Uterus (tissue), 4 donors: Measurements from ENCODE around the gene MFAP3. TPM values are rescaled to one million over a fixed set of nuclear protein-coding genes. Genes with fewer than 3 reads are reported as not detected.

Experiments used
- total RNA-seq, 4 donors: library from RNA; depleted of rRNA in 3 of 4; stranded (reverse); fragments of >200 nt in 3 of 4; gene quantifications; one replicate each; pipeline versions ENCODE4 v1.1.0 to v1.2.4, GENCODE V29; 2014 to 2023
- donor health status: DM: yes; HTN: yes; CAD: no.

MFAP3 gene
- total RNA-seq, 4 donors from 2014 or later = 39.0 to 152 (median 63.3) TPM

Other genes starting within 250 kb of the MFAP3 start
- 10 to 100 TPM; 26.9 to 71.3 (median 43.9) TPM for gene FAM114A2, start 57 bp upstream of the MFAP3 start, total RNA-seq
- gene GALNT10, start 151.8 kb downstream of the MFAP3 start, total RNA-seq = 10 to 100 TPM in 2 of 4 donors, 1 to 10 TPM in 2; 5.6 to 22.9 (median 14.4) TPM